Keratinocyte (primary cell): ENCODE measurements around the gene R3HDM4. TPM values are rescaled to one million over a fixed set of nuclear protein-coding genes. Genes with fewer than 3 reads are reported as not detected.
A peak's percentile ranks its signal among the peaks of the same experiment; 100 is the strongest.

ENCODE experiments used
- DNase-seq: peaks from one replicate; pipeline ENCODE4 v3.0.0-alpha.2; 2011; ENCODE audit warnings: low read depth, missing footprints, low spot score
- FAIRE-seq: peaks from 2 replicates; lab custom pipeline; 2011; peaks lifted over from hg19 to GRCh38; lab: Jason Lieb, UNC
- H2AFZ ChIP-seq: 2 replicates; pipeline ENCODE4 v1.6.0; 2012; ENCODE audit warnings: low read length, control low read depth, inconsistent platforms; ENCODE audit not compliant: control insufficient read depth
- H3K27ac ChIP-seq: 2 replicates; pipeline ENCODE4 v1.5.1; 2011; ENCODE audit warnings: low read length; ENCODE audit not compliant: control insufficient read depth, insufficient read depth
- H3K27me3 ChIP-seq: 3 replicates; pipeline ENCODE4 v1.6.0; 2011; ENCODE audit warnings: low read length; ENCODE audit not compliant: control insufficient read depth, insufficient read depth; ENCODE audit errors: extremely low read depth
- H3K36me3 ChIP-seq, 2 experiments: 2 replicates in 1 of 2; 3 replicates in 1 of 2; pipeline ENCODE4 v1.5.1; 2011; ENCODE audit warnings: low read length in 2 of 2, mild to moderate bottlenecking in 1 of 2; ENCODE audit not compliant: control insufficient read depth in 2 of 2, insufficient read depth in 2 of 2; ENCODE audit errors: extremely low read depth in 1 of 2
- H3K4me1 ChIP-seq: 3 replicates; pipeline ENCODE4 v1.5.1; 2011; ENCODE audit warnings: low read length; ENCODE audit not compliant: control insufficient read depth, insufficient read depth; ENCODE audit errors: extremely low read depth
- H3K4me2 ChIP-seq: 3 replicates; pipeline ENCODE4 v1.6.0; 2011; ENCODE audit warnings: low read depth, low read length; ENCODE audit not compliant: control insufficient read depth, insufficient read depth; ENCODE audit errors: extremely low read depth
- H3K4me3 ChIP-seq, 3 experiments: fragments of 200-600 bp in 1 of 3; sonication (generic) in 1 of 3; 2 replicates in 2 of 3; 3 replicates in 1 of 3; pipeline ENCODE4 v1.5.1; 2011 to 2016; ENCODE audit warnings: low read length in 3 of 3, mild to moderate bottlenecking in 3 of 3, control low read depth in 2 of 3, inconsistent platforms in 1 of 3, low read depth in 1 of 3, mixed read lengths in 1 of 3, mixed run types in 1 of 3, moderate library complexity in 1 of 3; ENCODE audit not compliant: control insufficient read depth in 2 of 3, insufficient read depth in 2 of 3; ENCODE audit errors: extremely low read depth in 1 of 3
- H3K79me2 ChIP-seq: 2 replicates; pipeline ENCODE4 v1.6.0; 2012; ENCODE audit warnings: low read length; ENCODE audit not compliant: control insufficient read depth, insufficient read depth
- H3K9ac ChIP-seq: 3 replicates; pipeline ENCODE4 v1.6.0; 2011; ENCODE audit warnings: low read length; ENCODE audit not compliant: control insufficient read depth, insufficient read depth; ENCODE audit errors: extremely low read depth
- H3K9me1 ChIP-seq: 3 replicates; pipeline ENCODE4 v1.6.0; 2011; ENCODE audit warnings: low read length; ENCODE audit not compliant: control insufficient read depth, insufficient read depth; ENCODE audit errors: extremely low read depth
- H3K9me3 ChIP-seq: 2 replicates; pipeline ENCODE4 v1.5.1; 2012; ENCODE audit warnings: low read depth, low read length; ENCODE audit not compliant: control insufficient read depth
- H4K20me1 ChIP-seq: 3 replicates; pipeline ENCODE4 v1.6.0; 2011; ENCODE audit warnings: low read length; ENCODE audit not compliant: control insufficient read depth, insufficient read depth; ENCODE audit errors: extremely low read depth
- CTCF ChIP-seq, 3 experiments: IDR thresholded peaks in 1 of 3; conservative IDR thresholded peaks in 1 of 3; optimal IDR thresholded peaks in 1 of 3; 2 replicates in 2 of 3; 3 replicates in 1 of 3; pipeline versions ENCODE3 to v1.5.1; 2011; ENCODE audit warnings: low read length in 3 of 3, mild to moderate bottlenecking in 3 of 3, moderate library complexity in 2 of 3, control low read depth in 1 of 3, inconsistent platforms in 1 of 3; ENCODE audit not compliant: insufficient read depth in 2 of 3; ENCODE audit errors: extremely low read depth in 1 of 3
- EZH2 ChIP-seq: IDR thresholded peaks from one replicate; pipeline ENCODE4 v1.6.1; 2012; ENCODE audit warnings: inconsistent platforms, mild to moderate bottlenecking, low read length, moderate library complexity
- dilution Hi-C: fragments of 300-500 bp; cut with MboI; formaldehyde crosslinking; loops from one replicate; pipeline ENCODE4 v1.7.0; 2020; ENCODE audit warnings: low sequenced_read_pairs; ENCODE audit not compliant: extremely low pct_ligation_motif_present
- polyA plus RNA-seq, 5 experiments: library from polyadenylated mRNA; depleted of rRNA in 3 of 5; stranded (reverse) in 3 of 5; stranded (forward) in 1 of 5; unstranded in 1 of 5; fragments of >200 nt; gene quantifications; 1 replicate in 1 of 5; 2 replicates in 3 of 5; 3 replicates in 1 of 5; pipeline versions ENCODE4 v1.2.1 to v1.2.3, GENCODE V29; 2011 to 2012; ENCODE audit warnings: missing spikeins in 2 of 5, low read depth in 1 of 5, low replicate concordance in 1 of 5

Gene R3HDM4
- polyA plus RNA-seq, 1 donor (not counting 4 experiments of a cell fraction or from before 2014, with no cell fraction given): 33.5 TPM

DNA sequence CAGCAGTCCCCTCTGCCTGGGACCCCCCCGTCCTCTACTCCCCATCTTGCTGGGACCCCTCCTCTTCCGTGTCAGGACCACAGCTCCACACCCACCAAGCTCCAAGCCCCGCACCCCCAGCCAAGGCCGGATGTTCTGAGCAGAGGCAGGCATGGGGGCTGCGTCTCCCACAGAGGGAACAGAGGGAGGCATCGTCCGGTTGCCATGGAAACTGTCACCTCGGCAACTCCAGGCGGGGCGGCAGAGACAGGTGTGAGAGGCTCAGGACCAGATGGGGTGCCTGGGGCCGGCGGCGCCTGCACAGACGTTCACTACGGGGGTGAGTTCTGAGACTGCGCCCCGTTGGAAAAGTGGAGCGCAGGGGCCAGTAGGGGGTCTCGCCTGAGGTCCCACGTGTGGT lies 14.4 kb downstream of the R3HDM4 start:
- Histone ChIP-seq H3K27me3 (no peaks in the 10 kb centered on the region), H2AFZ (no peak overlapping the region), H3K36me3 (peaks cover 5 to 17% of the 10 kb centered on the region in 2 experiments), H3K4me3 (no peak overlapping the region), H4K20me1 (no peaks in the 10 kb centered on the region), H3K9me1 (no peaks in the 10 kb centered on the region), H3K4me1 (no peaks in the 10 kb centered on the region), H3K9ac (no peak overlapping the region), H3K9me3 (no peaks in the 10 kb centered on the region), H3K27ac (no peak overlapping the region), H3K4me2 (no peak overlapping the region), H3K79me2 (peaks cover 5% of the 10 kb centered on the region)
- DNase-seq (no peak), FAIRE-seq (no peak)
- dilution Hi-C loops: no loop called here
- TF ChIP-seq CTCF (optimal IDR thresholded peaks at IDR 0.05 in 1 of 3, IDR thresholded peaks at IDR 0.05 in 1 of 3, conservative IDR thresholded peaks at IDR 0.05 in 1 of 3; ENCODE audit: extremely low read depth in 1 of 3, insufficient read depth in 2 of 3, low read length in 3 of 3): no peak
- no peak for TF ChIP-seq EZH2

- peaks cover 5 to 17% of the 10 kb centered on the region in 2 experiments for H3K36me3 ChIP-seq
- no peak overlapping the region for H3K27ac ChIP-seq
- H3K9me1 ChIP-seq: no peaks in the 10 kb centered on the region
- FAIRE-seq (no peak), DNase-seq (no peak)
- no peaks in the 10 kb centered on the region for H3K27me3 ChIP-seq
- H2AFZ ChIP-seq: no peak overlapping the region
- no peak overlapping the region for H3K4me3 ChIP-seq
- H3K9ac ChIP-seq: no peak overlapping the region
- no peaks in the 10 kb centered on the region for H4K20me1 ChIP-seq
- no peaks in the 10 kb centered on the region for H3K79me2 ChIP-seq
- no peak overlapping the region for H3K4me2 ChIP-seq
- H3K4me1 ChIP-seq: no peaks in the 10 kb centered on the region
- no peaks in the 10 kb centered on the region for H3K9me3 ChIP-seq
- TF ChIP-seq EZH2 (no peak), CTCF (optimal IDR thresholded peaks at IDR 0.05 in 1 of 3, IDR thresholded peaks at IDR 0.05 in 1 of 3, conservative IDR thresholded peaks at IDR 0.05 in 1 of 3; ENCODE audit: extremely low read depth in 1 of 3, insufficient read depth in 2 of 3, low read length in 3 of 3) (peak in 1 of 3 experiments; percentile 11)
- dilution Hi-C loops: no loop called here
Observed at GRCh38 chr19:897442-898039, 15.5 kb downstream of the R3HDM4 start.
